ENCODE results near the gene PDE4B. TPM values are rescaled to one million over a fixed set of nuclear protein-coding genes. Genes with fewer than 3 reads are reported as not detected.

PDE4B gene
- total RNA-seq = 6.8 TPM
- long read RNA-seq, partial matches to known transcripts = 4 of 6 reads
- long read RNA-seq, other reads (novel, unspliced or antisense) = 0 of 6 reads

DNA sequence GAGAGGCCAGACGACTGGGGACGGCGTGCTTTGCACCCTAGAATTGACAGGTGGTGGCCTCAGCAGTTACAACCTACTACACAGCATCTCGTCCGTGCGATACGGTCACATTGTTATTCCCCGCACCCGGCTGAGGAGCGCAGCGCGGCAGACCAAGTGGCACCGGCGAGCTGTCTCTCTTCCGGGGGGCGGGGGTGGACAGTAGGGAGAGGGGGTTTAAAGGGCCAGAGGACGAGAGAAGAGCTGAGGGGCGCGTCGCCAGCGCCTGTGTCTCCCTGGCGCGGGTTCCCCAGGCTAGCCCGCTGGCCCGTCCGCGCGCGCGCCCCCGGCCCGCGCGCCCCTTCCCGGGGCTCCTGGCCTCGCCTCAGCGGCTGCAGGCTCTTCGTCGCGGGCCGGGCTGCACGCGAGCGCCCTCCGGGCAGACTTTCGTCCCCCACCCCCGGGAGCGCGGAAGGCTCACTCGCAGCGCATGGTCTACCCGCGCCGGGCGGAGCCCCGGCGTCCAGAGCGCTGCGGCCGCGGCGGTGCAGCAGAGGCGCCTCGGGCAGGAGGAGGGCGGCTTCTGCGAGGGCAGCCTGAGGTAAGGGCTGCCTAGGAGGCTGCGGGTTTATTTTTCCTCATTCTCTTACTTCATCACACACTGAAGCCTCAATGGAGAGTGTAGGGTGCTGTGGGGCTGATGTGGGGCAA is at the start of gene PDE4B:
TSS of gene PDE4B (plus strand) at position 227 of the 690 bp plus-strand sequence.
- intact Hi-C loops (cut with DNase I) = no loop called here
- no peak for DNase-seq (ENCODE audit: low spot score)

- intact Hi-C loops (cut with DNase I) = no loop called here
- DNase-seq (ENCODE audit: low spot score) = no peak
Measured at GRCh38 chr1:65744731-65745130, 48.0 kb upstream of the PDE4B start.

DNA sequence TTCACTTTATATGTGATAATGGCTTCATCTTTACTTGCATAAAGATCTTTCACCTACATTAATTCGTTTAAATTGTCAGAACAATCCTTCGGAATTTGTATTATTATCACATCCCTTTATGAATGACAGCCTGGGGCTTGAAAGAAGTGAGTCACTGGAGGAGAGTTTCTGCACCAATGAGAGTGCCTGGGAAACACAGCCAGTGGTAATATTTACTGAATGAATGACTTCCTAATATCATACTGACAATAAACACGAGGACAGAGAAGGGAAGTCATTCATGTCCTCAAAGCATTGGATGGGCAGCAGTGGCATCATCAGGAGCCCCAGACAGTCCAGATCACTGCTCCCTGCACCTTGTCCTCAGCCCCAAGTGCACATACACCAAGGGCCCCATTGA is 40.7 kb upstream of the PDE4B start:
- DNase-seq (ENCODE audit: low spot score) = no peak
- intact Hi-C loops (cut with DNase I) = no loop called here

- DNase-seq (ENCODE audit: low spot score) = no peak
- intact Hi-C loops (cut with DNase I) = no loop called here
Measured at GRCh38 chr1:65756616-65757015, 36.1 kb upstream of the PDE4B start.

- intact Hi-C loops (cut with DNase I) = no loop called here
- DNase-seq (ENCODE audit: low spot score) = no peak
Measured at GRCh38 chr1:65757531-65757930, 35.2 kb upstream of the PDE4B start.

DNA sequence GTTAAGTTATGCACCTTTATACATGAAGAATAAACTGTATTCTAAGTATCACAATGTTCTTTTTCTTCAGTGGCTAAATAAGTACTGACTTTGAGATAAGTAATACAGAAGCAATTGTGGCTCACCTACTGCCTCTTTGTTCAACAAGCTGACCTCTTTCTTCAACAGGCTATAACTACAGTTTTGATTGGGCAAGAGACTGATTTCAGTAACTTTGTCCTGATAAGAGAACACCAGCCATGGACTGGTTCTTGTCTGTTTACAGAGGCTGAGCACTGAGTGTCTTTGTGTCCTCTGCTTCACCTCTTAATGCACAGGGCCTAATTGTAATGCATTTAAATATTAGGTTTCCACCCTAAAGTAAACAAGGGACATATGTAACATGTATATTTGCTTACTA is 34.6 kb upstream of the PDE4B start:
- no peak for DNase-seq (ENCODE audit: low spot score)
- intact Hi-C loops (cut with DNase I) = no loop called here

DNA sequence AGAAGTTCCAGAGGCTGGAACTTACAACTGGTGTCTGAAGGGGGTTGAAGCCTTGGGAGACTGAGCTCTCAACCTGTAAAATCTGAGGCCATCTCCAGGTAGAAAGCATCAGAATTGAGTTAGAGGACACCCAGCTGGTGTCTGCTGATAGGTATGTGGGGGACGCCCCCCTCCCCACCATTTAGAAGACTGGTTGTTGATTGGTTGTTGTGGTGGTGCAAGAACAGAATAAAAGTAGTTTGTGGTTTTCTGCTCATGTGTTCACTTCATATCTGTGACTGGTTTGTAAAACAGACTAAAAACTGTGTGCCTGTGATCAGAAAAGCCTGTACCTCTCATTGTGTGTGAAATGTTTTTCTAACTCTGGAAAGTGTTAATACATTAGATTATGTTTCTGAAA is 33.2 kb upstream of the PDE4B start:
- DNase-seq (ENCODE audit: low spot score) = no peak
- intact Hi-C loops (cut with DNase I) = no loop called here

- DNase-seq (ENCODE audit: low spot score) = no peak
- intact Hi-C loops (cut with DNase I) = no loop called here
Measured at GRCh38 chr1:65762081-65762862, 30.4 kb upstream of the PDE4B start.

GRCh38 chr1:65764052-65764451 is 28.6 kb upstream of the PDE4B start:
- intact Hi-C loops (cut with DNase I) = no loop called here
- DNase-seq (ENCODE audit: low spot score) = no peak

- intact Hi-C loops (cut with DNase I) = no loop called here
- DNase-seq (ENCODE audit: low spot score) = no peak
Measured at GRCh38 chr1:65765631-65766030, 27.1 kb upstream of the PDE4B start.

DNA sequence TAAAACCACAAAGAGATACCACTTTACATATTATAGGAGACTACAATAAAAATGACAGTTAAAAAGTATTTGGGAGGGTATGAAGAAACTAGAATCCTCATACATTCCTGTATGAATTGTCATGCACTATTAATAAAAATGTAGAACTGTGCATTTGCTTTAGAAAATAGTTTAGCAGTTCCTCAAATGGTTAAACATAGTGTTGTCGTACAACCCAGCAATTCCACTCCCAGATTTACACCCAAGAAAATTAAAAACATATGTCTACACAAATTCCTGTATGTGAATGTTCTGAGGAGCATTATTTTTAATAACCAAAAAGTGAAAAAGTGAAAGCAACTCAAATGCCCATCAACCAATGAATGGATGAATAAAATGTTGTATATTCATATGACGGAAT is 23.1 kb upstream of the PDE4B start:
- DNase-seq (ENCODE audit: low spot score) = no peak
- intact Hi-C loops (cut with DNase I) = no loop called here

- no peak for DNase-seq (ENCODE audit: low spot score)
- intact Hi-C loops (cut with DNase I) = no loop called here
Measured at GRCh38 chr1:65772607-65773006, 20.1 kb upstream of the PDE4B start.

DNA sequence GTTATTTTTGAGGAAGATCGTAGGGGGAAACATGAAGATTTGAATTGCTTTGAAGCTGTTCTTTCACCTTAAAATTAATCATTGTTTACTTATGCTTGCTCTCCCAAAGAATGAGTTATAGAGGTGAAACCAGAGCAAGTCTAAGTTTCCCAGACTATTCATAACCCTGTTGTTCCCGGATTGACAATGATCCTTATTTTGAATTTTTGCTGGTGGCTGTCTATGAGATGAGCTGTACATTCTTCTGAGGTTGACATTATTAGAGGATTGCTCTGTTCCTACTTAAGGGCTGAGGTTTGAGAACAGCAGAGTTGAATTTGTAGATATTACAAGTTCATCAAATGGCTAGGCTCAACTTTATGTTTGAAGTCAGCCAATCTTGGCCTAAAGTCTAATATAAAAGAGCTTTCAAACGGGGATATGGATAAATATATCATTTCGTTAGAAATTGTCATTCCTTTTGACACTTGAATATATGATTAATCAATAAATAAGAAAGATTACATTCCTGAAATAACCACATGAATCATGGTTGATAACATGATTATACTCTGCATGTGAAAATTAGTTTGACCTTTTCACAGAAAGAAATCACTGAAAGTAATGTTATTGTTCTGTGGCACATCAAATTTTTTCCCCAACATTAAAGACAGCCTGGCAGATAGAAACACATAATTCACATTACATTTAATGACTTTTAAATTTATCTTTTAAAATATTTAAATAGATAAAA is 19.1 kb upstream of the PDE4B start:
- no peak for DNase-seq (ENCODE audit: low spot score)
- intact Hi-C loops (cut with DNase I) = no loop called here

DNA sequence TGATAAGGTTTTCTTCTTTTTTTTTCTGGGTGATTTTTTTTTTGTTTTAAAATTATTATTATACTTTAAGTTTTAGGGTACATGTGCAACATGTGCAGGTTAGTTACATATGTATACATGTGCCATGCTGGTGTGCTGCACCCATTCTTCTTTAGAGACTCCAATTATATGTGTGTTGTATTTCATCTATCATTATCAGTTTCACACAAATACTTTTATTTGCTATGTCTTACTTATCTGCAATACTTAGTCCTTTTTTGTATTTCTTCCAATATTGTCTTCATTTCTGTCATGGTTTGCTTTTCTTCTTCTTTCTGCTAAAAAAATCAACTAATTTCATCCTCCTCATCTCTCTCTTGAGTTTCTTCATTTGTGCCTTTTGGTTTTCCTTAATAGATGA is 3.9 kb upstream of the PDE4B start:
- no peak for DNase-seq (ENCODE audit: low spot score)
- intact Hi-C loops (cut with DNase I) = no loop called here

DNA sequence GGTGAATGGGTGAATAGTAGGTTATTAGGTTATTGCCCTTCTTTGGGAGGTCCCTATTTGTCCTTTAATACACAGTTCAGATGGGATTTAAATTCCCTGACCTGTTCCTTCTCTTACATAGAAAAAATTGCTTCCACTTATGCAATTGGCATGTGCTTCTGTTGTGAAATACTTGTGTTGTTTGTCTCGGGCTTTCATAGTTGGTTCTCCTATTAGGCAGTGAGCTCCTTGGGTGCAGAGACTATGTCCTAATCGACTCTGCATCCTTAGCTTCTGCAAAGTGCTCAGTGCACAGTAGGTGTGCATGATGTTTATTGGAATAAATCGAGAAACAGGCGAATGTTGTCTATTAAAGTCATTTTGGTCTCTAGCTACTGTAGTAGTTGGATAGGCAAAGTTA is 1.3 kb upstream of the PDE4B start:
- intact Hi-C loops (cut with DNase I) = no loop called here
- DNase-seq (ENCODE audit: low spot score) = no peak

DNA sequence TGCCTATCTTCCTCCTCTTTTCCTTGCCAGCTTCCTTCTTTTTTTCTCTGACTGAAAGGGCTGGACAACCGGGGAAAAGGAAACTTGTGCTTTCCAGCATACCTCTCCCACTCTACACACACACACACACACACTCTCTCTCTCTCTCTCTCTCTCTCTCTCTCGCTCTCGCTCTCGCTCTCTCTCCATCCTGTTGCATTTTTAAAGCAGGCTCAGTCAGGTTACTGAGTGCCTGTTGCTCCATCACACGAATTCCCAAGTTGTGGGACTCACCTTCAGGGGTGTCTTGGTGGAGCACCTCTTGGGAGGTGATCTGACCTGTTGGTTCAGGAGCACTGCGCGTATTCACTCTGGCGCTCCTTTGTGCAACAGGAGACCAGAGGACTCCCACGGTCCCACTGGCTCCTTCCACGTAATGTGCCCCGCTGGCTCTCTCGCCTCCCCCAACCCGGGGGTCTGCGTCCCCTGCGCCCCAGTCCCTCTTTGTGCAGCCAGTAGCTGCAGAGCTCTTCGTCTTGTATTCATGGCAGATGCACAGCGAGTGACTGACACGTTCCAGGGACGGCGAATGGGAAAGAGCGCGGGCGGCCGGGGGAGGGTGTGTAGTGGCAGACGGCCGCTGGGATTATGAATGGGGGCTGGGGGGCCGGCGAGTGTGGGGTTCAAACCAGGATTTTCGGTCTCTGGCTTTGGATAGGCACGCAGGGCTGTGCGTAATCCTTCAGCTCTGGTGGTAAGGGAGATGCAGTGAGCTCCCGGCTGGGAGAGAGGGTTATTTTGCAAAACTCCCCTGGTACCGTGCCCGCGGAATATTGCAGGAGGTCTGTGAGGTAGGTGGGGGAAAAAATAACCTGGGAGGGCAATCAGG is 660 bp upstream of the PDE4B start:
- intact Hi-C loops (cut with DNase I) = no loop called here
- DNase-seq (ENCODE audit: low spot score) = peak; percentile 70

DNA sequence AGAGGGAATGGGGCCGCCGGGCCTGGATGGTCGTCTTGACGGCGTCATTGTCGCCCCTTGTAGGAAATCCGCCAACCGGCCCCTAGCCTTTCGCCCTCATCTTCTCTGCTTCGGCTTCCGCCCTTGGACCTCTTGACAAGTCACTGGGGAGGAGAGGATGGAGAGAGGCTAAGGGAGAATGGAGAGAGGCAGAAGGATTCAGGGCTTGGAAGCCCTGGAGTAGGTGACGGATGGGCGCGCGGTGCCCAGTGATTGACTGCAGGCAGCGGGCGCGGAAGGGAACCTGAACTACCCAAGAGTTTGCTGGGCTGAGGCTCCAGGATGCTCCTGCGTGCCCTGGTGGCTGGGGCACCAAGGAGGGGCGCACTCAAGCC is 651 bp downstream of the PDE4B start:
- intact Hi-C loops (cut with DNase I) = no loop called here
- no peak for DNase-seq (ENCODE audit: low spot score)

GRCh38 chr1:65795311-65795710 is 2.6 kb downstream of the PDE4B start:
- no peak for DNase-seq (ENCODE audit: low spot score)
- intact Hi-C loops (cut with DNase I) = no loop called here

DNA sequence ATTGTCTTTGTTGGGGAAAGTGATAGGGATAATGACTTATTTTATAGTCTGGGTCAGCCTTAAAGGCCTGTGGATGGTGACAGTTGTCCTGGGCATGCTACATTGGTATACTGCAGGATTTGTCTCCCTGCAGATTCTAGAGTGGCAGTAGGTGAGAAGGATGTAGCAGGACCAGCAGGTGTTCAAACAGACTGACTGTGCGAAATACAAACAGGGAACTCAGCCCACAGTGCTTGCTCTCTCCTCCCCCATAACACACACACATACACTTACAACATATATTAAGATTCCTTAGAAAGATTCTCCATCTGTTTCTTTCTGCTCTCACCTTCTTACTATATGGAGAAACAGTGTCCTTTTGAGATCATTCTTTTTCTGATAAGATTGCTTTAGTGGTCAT is 6.9 kb downstream of the PDE4B start:
- no peak for DNase-seq (ENCODE audit: low spot score)
- intact Hi-C loops (cut with DNase I) = no loop called here

DNA sequence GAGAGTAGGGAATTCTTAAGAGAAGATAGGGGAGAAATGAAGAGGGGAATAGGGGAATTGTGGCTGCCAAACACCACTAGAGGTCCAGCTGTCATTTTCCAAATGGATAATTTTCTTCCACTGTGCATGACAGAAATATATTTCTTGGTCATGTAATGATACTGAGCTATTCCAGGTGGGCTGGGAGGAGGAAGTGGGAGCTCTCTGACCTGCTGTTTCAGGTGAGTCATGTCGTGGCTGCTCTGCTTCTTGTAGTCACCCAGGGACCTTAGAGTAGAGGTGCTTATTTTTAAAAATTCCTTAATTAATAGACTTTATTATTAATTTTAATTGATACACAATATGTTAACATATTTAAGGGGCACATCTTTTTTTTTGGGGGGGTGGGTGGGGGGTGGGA is 11.9 kb downstream of the PDE4B start:
- DNase-seq (ENCODE audit: low spot score) = no peak
- intact Hi-C loops (cut with DNase I) = no loop called here

All from cardiac septum (tissue), 1 donor.